GM12878 (cell line): ENCODE measurements around the gene TBC1D10B. TPM values are rescaled to one million over a fixed set of nuclear protein-coding genes. Genes with fewer than 3 reads are reported as not detected.

Experiments
- BRCA1 ChIP-seq: IDR thresholded peaks from 2 replicates; pipeline ENCODE4 v1.6.1; 2011; ENCODE audit warnings: low read depth, low read length, improper control_type of control experiment
- LARP7 ChIP-seq: fragments of 450-650 bp; IDR thresholded peaks from 2 replicates; pipeline ENCODE4 v1.6.1; 2017; ENCODE audit warnings: mild to moderate bottlenecking
- MEF2B ChIP-seq: fragments of 450-650 bp; IDR thresholded peaks from 2 replicates; pipeline ENCODE4 v1.6.1; 2018; ENCODE audit warnings: mild to moderate bottlenecking, moderate library complexity; ENCODE audit not compliant: partially characterized antibody, poor library complexity, severe bottlenecking
- MYC ChIP-seq: IDR thresholded peaks from 2 replicates; pipeline ENCODE4 v1.6.1; 2011; ENCODE audit warnings: mild to moderate bottlenecking, low read length, moderate library complexity, inconsistent platforms; ENCODE audit not compliant: insufficient read depth, insufficient replicate concordance, insufficient read length, severe bottlenecking
- SMARCA5 ChIP-seq: fragments of 450-650 bp; IDR thresholded peaks from 2 replicates; pipeline ENCODE4 v1.6.1; 2017; ENCODE audit warnings: mild to moderate bottlenecking
- SP1 ChIP-seq: IDR thresholded peaks from one replicate; pipeline ENCODE4 v1.6.1; 2011; ENCODE audit warnings: low read depth, low read length
- polyA plus RNA-seq, 11 experiments: library from polyadenylated mRNA; depleted of rRNA in 4 of 11; unstranded in 6 of 11; stranded (reverse) in 5 of 11; fragments of >200 nt; fragmentation: Nextera tagmentation in 4 of 11; fragmentation: Illumina TruSeq in 1 of 11; extraction: Ambion mirVana in 4 of 11; extraction: Trizol in 1 of 11; gene quantifications; 1 replicate in 1 of 11; 2 replicates in 10 of 11; pipeline versions ENCODE4 v1.2.1 to v1.2.3, GENCODE V29; 2011 to 2016; ENCODE audit warnings: inconsistent platforms in 2 of 11, missing spikeins in 2 of 11, low read depth in 1 of 11
- total RNA-seq, 4 experiments: library from RNA; depleted of rRNA in 3 of 4; stranded (reverse); fragments of >200 nt in 3 of 4; fragmentation: Illumina TruSeq in 1 of 4; extraction: Trizol in 1 of 4; gene quantifications; 2 replicates each; pipeline versions ENCODE4 v1.2.1 to v1.2.3, GENCODE V29; 2013 to 2021
- TF ChIP-seq, protein P1 (sequence below): fragments of 450-650 bp; IDR thresholded peaks from 2 replicates; pipeline ENCODE4 v1.6.1; 2018; ENCODE audit warnings: borderline replicate concordance, mild to moderate bottlenecking; ENCODE audit not compliant: partially characterized antibody
- TF ChIP-seq, protein P2 (sequence below): fragments of 450-650 bp; formaldehyde crosslinking; IDR thresholded peaks from 2 replicates; pipeline ENCODE4 v1.4.0; 2022; ENCODE audit warnings: mild to moderate bottlenecking, moderate library complexity
- TF ChIP-seq, protein P3 (sequence below): fragments of 450-650 bp; IDR thresholded peaks from 2 replicates; pipeline ENCODE4 v1.6.1; 2014; ENCODE audit warnings: mild to moderate bottlenecking
- TF ChIP-seq, protein P4 (sequence below): fragments of 450-650 bp; IDR thresholded peaks from 2 replicates; pipeline ENCODE4 v1.6.1; 2017; ENCODE audit warnings: borderline replicate concordance
- TF ChIP-seq, protein P5 (sequence below): fragments of 150-350 bp; IDR thresholded peaks from 2 replicates; pipeline ENCODE4 v1.6.1; 2014; ENCODE audit warnings: mild to moderate bottlenecking, low read depth, low read length
- TF ChIP-seq, protein P6 (sequence below): IDR thresholded peaks from 2 replicates; pipeline ENCODE4 v1.6.1; 2011; ENCODE audit warnings: borderline replicate concordance, low read depth, mild to moderate bottlenecking, moderate library complexity, low read length; ENCODE audit not compliant: insufficient read depth, poor library complexity, severe bottlenecking

Gene TBC1D10B
- total and polyA plus RNA-seq, 10 of the 15 experiments (the other 5 are each of a cell fraction or from before 2014, with no cell fraction given), result 2.2 to 51.2 (median 11.6) TPM

DNA sequence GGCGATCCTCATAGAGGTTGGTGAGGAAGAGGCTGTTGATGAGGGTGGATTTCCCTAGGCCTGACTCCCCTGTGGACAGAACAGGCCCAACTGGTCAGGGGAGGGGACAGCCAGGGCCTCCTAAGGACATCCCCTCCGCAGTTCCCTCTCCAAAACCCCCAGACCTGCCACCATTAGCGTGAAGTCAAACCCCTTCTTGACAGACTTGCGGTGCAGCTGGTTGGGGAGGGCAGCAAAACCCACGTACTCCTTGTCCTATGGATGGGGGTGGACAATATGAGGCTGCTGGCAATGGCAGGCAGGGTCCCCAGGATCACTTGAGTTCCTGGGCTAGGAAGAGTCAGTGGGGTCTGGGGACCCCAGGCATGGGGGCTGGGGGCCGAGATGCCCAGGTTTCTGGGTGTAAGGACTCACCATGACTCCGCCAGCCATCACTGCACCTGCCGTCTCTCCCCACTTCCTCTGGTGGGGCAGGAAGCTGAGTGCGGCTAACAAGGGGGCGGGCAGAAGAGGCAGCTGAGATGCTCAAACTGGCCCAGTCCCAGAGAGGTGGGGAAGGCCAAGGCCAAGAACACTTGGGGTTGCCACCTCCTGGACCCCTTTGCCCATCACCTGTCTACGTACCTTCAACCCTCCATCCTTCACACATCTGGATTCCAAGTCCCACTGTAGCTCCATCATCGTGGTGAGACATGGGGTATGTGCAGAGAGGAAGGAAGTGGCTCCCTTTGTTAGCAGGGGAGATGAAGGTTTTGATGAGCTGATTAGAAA, 12.0 kb upstream of the TBC1D10B start, which contains the start of gene SEPTIN1 (continued):
- TF ChIP-seq, protein P1, sequence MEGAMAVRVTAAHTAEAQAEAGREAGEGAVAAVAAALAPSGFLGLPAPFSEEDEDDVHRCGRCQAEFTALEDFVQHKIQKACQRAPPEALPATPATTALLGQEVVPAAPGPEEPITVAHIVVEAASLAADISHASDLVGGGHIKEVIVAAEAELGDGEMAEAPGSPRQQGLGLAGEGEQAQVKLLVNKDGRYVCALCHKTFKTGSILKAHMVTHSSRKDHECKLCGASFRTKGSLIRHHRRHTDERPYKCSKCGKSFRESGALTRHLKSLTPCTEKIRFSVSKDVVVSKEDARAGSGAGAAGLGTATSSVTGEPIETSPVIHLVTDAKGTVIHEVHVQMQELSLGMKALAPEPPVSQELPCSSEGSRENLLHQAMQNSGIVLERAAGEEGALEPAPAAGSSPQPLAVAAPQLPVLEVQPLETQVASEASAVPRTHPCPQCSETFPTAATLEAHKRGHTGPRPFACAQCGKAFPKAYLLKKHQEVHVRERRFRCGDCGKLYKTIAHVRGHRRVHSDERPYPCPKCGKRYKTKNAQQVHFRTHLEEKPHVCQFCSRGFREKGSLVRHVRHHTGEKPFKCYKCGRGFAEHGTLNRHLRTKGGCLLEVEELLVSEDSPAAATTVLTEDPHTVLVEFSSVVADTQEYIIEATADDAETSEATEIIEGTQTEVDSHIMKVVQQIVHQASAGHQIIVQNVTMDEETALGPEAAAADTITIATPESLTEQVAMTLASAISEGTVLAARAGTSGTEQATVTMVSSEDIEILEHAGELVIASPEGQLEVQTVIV, result no peak
- TF ChIP-seq, protein P2, sequence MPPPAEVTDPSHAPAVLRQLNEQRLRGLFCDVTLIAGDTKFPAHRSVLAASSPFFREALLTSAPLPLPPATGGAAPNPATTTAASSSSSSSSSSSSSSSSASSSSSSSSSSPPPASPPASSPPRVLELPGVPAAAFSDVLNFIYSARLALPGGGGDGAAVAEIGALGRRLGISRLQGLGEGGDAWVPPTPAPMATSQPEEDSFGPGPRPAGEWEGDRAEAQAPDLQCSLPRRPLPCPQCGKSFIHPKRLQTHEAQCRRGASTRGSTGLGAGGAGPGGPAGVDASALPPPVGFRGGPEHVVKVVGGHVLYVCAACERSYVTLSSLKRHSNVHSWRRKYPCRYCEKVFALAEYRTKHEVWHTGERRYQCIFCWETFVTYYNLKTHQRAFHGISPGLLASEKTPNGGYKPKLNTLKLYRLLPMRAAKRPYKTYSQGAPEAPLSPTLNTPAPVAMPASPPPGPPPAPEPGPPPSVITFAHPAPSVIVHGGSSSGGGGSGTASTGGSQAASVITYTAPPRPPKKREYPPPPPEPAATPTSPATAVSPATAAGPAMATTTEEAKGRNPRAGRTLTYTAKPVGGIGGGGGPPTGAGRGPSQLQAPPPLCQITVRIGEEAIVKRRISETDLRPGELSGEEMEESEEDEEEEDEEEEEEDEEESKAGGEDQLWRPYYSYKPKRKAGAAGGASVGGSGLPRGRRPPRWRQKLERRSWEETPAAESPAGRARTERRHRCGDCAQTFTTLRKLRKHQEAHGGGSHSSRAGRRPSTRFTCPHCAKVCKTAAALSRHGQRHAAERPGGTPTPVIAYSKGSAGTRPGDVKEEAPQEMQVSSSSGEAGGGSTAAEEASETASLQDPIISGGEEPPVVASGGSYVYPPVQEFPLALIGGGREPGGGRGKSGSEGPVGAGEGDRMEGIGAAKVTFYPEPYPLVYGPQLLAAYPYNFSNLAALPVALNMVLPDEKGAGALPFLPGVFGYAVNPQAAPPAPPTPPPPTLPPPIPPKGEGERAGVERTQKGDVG (CRISPR knock-in tag), result no peak
- TF ChIP-seq SMARCA5 (no peak), SP1 (no peak), MEF2B (no peak), BRCA1 (no peak), LARP7 (0 out of 2 replicates have a peak, but pooled peaks have one; percentile 18), MYC (no peak)
- TF ChIP-seq, protein P3, sequence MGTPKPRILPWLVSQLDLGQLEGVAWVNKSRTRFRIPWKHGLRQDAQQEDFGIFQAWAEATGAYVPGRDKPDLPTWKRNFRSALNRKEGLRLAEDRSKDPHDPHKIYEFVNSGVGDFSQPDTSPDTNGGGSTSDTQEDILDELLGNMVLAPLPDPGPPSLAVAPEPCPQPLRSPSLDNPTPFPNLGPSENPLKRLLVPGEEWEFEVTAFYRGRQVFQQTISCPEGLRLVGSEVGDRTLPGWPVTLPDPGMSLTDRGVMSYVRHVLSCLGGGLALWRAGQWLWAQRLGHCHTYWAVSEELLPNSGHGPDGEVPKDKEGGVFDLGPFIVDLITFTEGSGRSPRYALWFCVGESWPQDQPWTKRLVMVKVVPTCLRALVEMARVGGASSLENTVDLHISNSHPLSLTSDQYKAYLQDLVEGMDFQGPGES, result no peak
- TF ChIP-seq, protein P4, sequence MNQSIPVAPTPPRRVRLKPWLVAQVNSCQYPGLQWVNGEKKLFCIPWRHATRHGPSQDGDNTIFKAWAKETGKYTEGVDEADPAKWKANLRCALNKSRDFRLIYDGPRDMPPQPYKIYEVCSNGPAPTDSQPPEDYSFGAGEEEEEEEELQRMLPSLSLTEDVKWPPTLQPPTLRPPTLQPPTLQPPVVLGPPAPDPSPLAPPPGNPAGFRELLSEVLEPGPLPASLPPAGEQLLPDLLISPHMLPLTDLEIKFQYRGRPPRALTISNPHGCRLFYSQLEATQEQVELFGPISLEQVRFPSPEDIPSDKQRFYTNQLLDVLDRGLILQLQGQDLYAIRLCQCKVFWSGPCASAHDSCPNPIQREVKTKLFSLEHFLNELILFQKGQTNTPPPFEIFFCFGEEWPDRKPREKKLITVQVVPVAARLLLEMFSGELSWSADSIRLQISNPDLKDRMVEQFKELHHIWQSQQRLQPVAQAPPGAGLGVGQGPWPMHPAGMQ, result no peak
- TF ChIP-seq, protein P5, sequence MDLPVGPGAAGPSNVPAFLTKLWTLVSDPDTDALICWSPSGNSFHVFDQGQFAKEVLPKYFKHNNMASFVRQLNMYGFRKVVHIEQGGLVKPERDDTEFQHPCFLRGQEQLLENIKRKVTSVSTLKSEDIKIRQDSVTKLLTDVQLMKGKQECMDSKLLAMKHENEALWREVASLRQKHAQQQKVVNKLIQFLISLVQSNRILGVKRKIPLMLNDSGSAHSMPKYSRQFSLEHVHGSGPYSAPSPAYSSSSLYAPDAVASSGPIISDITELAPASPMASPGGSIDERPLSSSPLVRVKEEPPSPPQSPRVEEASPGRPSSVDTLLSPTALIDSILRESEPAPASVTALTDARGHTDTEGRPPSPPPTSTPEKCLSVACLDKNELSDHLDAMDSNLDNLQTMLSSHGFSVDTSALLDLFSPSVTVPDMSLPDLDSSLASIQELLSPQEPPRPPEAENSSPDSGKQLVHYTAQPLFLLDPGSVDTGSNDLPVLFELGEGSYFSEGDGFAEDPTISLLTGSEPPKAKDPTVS, result no peak
- TF ChIP-seq, protein P6, sequence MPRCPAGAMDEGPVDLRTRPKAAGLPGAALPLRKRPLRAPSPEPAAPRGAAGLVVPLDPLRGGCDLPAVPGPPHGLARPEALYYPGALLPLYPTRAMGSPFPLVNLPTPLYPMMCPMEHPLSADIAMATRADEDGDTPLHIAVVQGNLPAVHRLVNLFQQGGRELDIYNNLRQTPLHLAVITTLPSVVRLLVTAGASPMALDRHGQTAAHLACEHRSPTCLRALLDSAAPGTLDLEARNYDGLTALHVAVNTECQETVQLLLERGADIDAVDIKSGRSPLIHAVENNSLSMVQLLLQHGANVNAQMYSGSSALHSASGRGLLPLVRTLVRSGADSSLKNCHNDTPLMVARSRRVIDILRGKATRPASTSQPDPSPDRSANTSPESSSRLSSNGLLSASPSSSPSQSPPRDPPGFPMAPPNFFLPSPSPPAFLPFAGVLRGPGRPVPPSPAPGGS, result no peak
